GM12801 (cell line): ENCODE results near the gene CNNM4.

ENCODE experiments used
- CTCF ChIP-seq: IDR thresholded peaks from one replicate; pipeline ENCODE4 v1.5.1; 2011; ENCODE audit warnings: control low read depth; ENCODE audit not compliant: insufficient read length; ENCODE audit errors: extremely low read depth

The CNNM4 gene

GRCh38 chr2:96730212-96730611, 30.5 kb upstream of the CNNM4 start:
- TF ChIP-seq CTCF, result no peak

GRCh38 chr2:96733931-96734330, 26.8 kb upstream of the CNNM4 start:
- no peak for TF ChIP-seq CTCF

DNA sequence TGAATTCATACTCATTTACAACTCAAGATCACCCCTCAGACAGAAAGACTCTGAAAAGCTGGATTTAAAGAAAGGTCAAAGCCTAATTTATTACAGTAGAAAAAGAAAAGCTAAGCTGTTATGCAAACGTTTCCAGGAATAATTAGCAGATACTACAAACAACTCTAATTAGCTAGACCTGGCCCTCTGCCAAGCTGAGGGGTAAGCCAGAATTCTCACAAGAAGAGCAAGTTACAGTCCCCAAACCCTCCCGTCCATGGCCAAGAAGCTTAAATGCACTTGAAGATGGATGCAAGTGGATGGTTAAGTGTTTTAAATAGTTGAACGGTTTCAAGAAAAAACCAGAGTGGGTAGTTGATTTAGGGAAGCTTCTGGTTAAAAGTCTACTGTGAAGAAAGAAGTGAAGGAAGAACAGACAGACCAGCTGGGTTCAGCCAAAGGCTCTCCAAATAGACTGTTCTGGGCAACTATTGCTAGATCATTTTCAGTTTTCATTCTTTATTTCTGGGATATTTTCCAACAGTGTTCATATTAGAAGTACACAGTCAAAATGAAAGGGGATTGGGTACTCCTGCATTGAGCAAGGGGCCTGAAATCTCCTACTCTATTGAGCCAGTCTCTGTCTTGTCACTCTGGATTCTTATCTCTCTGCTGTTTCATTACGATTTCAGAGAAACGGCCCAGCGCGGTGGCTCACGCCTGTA, 25.7 kb upstream of the CNNM4 start:
- TF ChIP-seq CTCF, result no peak

DNA sequence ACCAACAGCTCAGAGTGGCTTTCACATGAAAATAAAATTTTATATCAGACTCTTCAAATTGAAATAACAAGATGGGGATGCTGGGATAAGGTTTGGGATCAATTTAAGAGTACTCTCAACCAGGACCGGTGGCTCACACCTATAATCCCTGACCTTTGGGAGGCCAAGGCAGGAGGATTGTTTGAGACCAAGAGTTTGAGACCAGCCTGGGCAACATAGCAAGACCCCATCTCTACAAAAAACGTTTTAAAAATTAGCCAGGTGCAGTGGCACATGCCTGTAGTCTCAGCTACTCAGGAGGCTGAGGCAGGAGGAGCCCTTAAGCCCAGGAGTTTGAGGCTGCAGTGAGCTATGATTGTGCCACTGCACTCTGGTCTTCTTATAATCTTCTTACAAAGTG, 23.5 kb upstream of the CNNM4 start:
- TF ChIP-seq CTCF, result no peak

DNA sequence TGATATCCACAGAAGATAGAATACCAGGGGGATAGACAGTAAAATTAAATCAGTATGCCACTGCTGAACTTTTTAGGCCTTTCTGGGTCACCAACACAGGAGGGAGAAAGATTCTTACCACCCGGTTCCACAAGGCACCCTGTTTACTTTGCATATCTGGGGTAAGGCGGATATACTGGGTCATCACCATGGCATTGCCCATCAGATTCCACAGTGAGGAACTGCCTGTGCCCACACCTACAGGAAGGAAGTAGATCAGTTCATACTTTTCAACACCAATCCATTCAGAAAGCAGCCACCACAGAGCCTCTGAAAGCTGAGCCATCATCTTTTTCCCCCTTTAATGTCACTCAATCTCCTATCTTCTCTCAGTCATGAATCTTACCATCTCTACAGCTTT, 22.9 kb upstream of the CNNM4 start:
- no peak for TF ChIP-seq CTCF

GRCh38 chr2:96739076-96739632, 21.5 kb upstream of the CNNM4 start:
- no peak for TF ChIP-seq CTCF

DNA sequence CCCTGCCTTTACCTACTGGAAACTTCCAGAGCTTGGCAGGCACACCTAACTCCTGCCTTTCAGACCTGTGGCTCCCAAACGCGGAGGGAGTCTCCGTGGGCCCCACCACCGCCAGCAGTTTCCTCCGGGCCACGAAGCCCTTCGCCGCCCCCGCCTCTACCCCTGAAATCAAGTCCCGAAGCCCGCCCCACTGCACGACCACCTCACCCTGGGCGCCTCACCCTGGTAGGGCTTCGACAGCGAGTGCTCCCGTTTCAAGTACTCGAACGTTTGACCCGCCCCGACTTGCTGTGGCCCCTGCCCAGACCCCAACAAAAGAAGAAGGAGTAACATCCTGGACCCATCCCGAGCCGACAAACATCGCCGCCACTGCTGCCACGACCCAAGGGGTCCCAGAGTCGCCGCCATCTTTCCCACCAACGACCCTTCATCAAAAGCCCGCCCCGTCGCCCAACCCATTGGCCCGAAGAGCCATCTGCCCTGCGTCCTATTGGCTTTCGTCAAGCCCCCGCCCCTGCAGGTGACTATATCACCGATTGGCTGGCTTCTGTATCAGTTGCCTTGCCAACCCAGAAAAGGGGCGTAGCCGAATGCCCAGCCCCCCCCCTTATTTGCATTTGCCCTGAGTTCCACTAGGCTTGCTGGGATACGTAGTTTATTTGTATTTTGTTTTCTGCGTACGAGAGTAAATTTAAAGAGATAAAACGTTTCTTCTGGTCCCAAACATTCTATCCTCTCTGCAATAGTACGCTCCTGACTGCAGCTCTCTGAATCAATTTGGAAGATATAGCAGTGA, 20.9 kb upstream of the CNNM4 start, which contains the start of gene LMAN2L:
TSS of gene LMAN2L (minus strand) at position 432 of the 796 bp plus-strand sequence. CDS start at position 408, 24 bp downstream.
- TF ChIP-seq CTCF, result no peak
